ENCODE data around the gene TMEM109. TPM values are rescaled to one million over a fixed set of nuclear protein-coding genes. Genes with fewer than 3 reads are reported as not detected.

TMEM109 gene
- polyA plus RNA-seq, 1 donor from 2014 or later, result 1.8 TPM

- Histone ChIP-seq H2AFZ (ENCODE audit: low read depth, low read length) (no peak overlapping the region), H3K36me3 (ENCODE audit: insufficient read depth, low read length) (no peaks in the 10 kb centered on the region), H3K27ac (ENCODE audit: low read length) (no peak overlapping the region)
Observed at GRCh38 chr11:60889869-60890311, 24.1 kb upstream of the TMEM109 start.

GRCh38 chr11:60890696-60891095 is 23.3 kb upstream of the TMEM109 start:
- Histone ChIP-seq H3K79me2 (replicated peaks; ENCODE audit: insufficient read depth, low read length) (no peaks in the 10 kb centered on the region), H3K4me3 (ENCODE audit: low read length) (no peak overlapping the region), H3K4me2 (ENCODE audit: low read length) (no peak overlapping the region), H2AFZ (ENCODE audit: low read depth, low read length) (no peak overlapping the region), H3F3A (ENCODE audit: insufficient read depth, low read length, poor library complexity, severe bottlenecking) (no peaks in the 10 kb centered on the region), H3K9ac (ENCODE audit: low read length) (no peak overlapping the region), H3K27ac (ENCODE audit: low read length) (no peak overlapping the region), H3K9me3 (ENCODE audit: low read length) (no peaks in the 10 kb centered on the region), H3K36me3 (ENCODE audit: insufficient read depth, low read length) (no peaks in the 10 kb centered on the region), H3K27me3 (ENCODE audit: insufficient read depth, low read depth, low read length) (no peaks in the 10 kb centered on the region), H3K9me2 (ENCODE audit: insufficient read depth, low read length) (no peaks in the 10 kb centered on the region), H4K20me1 (ENCODE audit: insufficient read depth) (no peaks in the 10 kb centered on the region)
- TF ChIP-seq SMC3 (conservative IDR thresholded peaks at IDR 0.05; ENCODE audit: poor library complexity) (no peak), TAF1 (IDR thresholded peaks at IDR 0.05; ENCODE audit: low read depth) (no peak), REST (IDR thresholded peaks at IDR 0.05; ENCODE audit: borderline replicate concordance) (no peak), EZH2 (IDR thresholded peaks at IDR 0.05; ENCODE audit: borderline replicate concordance, insufficient read depth, low read length, poor library complexity, severe bottlenecking) (no peak), POLR2AphosphoS5 (IDR thresholded peaks at IDR 0.05) (no peak), EP300 (conservative IDR thresholded peaks at IDR 0.05; ENCODE audit: poor library complexity, severe bottlenecking) (no peak), MXI1 (conservative IDR thresholded peaks at IDR 0.05; ENCODE audit: poor library complexity, severe bottlenecking) (no peak), RAD21 (conservative IDR thresholded peaks at IDR 0.05) (no peak)

More at GRCh38 chr11:60889869-60890311, 24.1 kb upstream of the TMEM109 start:
- Histone ChIP-seq H3K9me2 (ENCODE audit: insufficient read depth, low read length) (no peaks in the 10 kb centered on the region), H3K9me3 (ENCODE audit: low read length) (no peaks in the 10 kb centered on the region), H3K4me3 (ENCODE audit: low read length) (no peak overlapping the region), H3F3A (ENCODE audit: insufficient read depth, low read length, poor library complexity, severe bottlenecking) (no peaks in the 10 kb centered on the region), H3K4me2 (ENCODE audit: low read length) (no peak overlapping the region), H3K27me3 (ENCODE audit: insufficient read depth, low read depth, low read length) (no peaks in the 10 kb centered on the region), H3K79me2 (replicated peaks; ENCODE audit: insufficient read depth, low read length) (no peaks in the 10 kb centered on the region), H3K9ac (ENCODE audit: low read length) (no peak overlapping the region), H4K20me1 (ENCODE audit: insufficient read depth) (no peaks in the 10 kb centered on the region)
- TF ChIP-seq MXI1 (conservative IDR thresholded peaks at IDR 0.05; ENCODE audit: poor library complexity, severe bottlenecking) (no peak), REST (IDR thresholded peaks at IDR 0.05; ENCODE audit: borderline replicate concordance) (no peak), EZH2 (IDR thresholded peaks at IDR 0.05; ENCODE audit: borderline replicate concordance, insufficient read depth, low read length, poor library complexity, severe bottlenecking) (no peak), CTCF (IDR thresholded peaks at IDR 0.05; ENCODE audit: poor library complexity, severe bottlenecking) (no peak), TAF1 (IDR thresholded peaks at IDR 0.05; ENCODE audit: low read depth) (no peak)

All from neural cell (in vitro differentiated cells).